ENCODE results near the gene CRTAC1. TPM values are rescaled to one million over a fixed set of nuclear protein-coding genes. Genes with fewer than 3 reads are reported as not detected.
"Not testable (repeated sequence)": the region's sequence is repeated elsewhere in the genome, so short reads cannot be mapped to it uniquely, and the experiment has no call there.

CRTAC1 gene
- total and polyA plus RNA-seq, 2 donors (not counting 3 experiments of a cell fraction or from before 2014, with no cell fraction given) = 1.4 to 3.0 TPM

DNA sequence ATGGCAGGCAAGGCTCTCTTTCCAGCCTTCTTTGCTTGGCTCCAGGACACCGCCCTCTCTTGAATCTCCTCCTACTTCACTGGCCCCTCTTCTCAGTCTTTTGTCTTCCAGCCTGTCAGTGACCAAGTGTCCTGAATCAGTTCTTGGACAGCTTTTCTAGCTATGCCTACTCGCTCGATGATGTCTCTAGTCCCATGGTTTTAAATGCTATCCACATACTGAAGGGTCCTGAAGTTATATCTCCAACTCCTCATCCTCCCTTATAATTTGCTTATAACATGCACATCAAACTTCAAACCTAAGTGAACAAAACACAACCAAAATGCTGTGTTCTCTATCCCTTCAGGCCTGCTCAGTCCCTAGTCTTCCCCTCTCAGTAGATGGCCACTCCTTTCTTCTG, 185.7 kb downstream of the CRTAC1 start:
- ChIA-PET POLR2A (no interaction called here), CTCF (no interaction called here)
- Histone ChIP-seq H3K27ac (ENCODE audit: insufficient read depth, low read depth, low read length) (no peak overlapping the region), H3K27me3 (ENCODE audit: control insufficient read depth in 2 of 2, insufficient read depth in 2 of 2, low read length in 2 of 2) (peaks cover 6% of the 10 kb centered on the region in 2 experiments), H3K36me3 (ENCODE audit: control insufficient read depth in 2 of 2, extremely low read depth in 1 of 2, insufficient read depth in 2 of 2, low read length in 2 of 2) (no peaks in the 10 kb centered on the region), H3K4me1 (ENCODE audit: control insufficient read depth, extremely low read depth, insufficient read depth, low read length) (peaks cover 14% of the 10 kb centered on the region), H3K9me1 (replicated peaks; ENCODE audit: control insufficient read depth, extremely low read depth, insufficient read depth, low read length) (no peaks in the 10 kb centered on the region), H3K9ac (replicated peaks; ENCODE audit: extremely low read depth, insufficient read depth, low read length) (no peak overlapping the region), H3K79me2 (ENCODE audit: control insufficient read depth, insufficient read depth, low read length) (no peaks in the 10 kb centered on the region), H3K9me3 (replicated peaks; ENCODE audit: control insufficient read depth, insufficient read depth, low read length) (no peaks in the 10 kb centered on the region), H2AFZ (ENCODE audit: low read depth, low read length) (no peak overlapping the region), H4K20me1 (replicated peaks; ENCODE audit: control insufficient read depth, extremely low read depth, insufficient read depth, low read length) (no peaks in the 10 kb centered on the region), H3K4me3 (replicated peaks in 1 of 3; ENCODE audit: insufficient read depth in 1 of 3, low read depth in 1 of 3, low read length in 3 of 3) (no peak overlapping the region), H3K4me2 (ENCODE audit: insufficient read depth, low read length) (no peak overlapping the region)
- FAIRE-seq = no peak
- intact Hi-C loops (cut with micrococcal nuclease) (no loop called here), dilution Hi-C loops (cut with MboI; ENCODE audit: extremely low pct_ligation_motif_present, low sequenced_read_pairs) (no loop called here)
- TF ChIP-seq POLR2A (IDR thresholded peaks at IDR 0.05; ENCODE audit: low read depth, low read length) = no peak
- TF ChIP-seq MYC (IDR thresholded peaks at IDR 0.05; ENCODE audit: low read depth, low read length) = no peak
- TF ChIP-seq, protein P1, sequence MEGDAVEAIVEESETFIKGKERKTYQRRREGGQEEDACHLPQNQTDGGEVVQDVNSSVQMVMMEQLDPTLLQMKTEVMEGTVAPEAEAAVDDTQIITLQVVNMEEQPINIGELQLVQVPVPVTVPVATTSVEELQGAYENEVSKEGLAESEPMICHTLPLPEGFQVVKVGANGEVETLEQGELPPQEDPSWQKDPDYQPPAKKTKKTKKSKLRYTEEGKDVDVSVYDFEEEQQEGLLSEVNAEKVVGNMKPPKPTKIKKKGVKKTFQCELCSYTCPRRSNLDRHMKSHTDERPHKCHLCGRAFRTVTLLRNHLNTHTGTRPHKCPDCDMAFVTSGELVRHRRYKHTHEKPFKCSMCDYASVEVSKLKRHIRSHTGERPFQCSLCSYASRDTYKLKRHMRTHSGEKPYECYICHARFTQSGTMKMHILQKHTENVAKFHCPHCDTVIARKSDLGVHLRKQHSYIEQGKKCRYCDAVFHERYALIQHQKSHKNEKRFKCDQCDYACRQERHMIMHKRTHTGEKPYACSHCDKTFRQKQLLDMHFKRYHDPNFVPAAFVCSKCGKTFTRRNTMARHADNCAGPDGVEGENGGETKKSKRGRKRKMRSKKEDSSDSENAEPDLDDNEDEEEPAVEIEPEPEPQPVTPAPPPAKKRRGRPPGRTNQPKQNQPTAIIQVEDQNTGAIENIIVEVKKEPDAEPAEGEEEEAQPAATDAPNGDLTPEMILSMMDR (IDR thresholded peaks at IDR 0.05; ENCODE audit: extremely low read depth in 1 of 2, insufficient read depth in 1 of 2, low read depth in 1 of 2, low read length in 2 of 2) = no peak
- TF ChIP-seq, protein P2, sequence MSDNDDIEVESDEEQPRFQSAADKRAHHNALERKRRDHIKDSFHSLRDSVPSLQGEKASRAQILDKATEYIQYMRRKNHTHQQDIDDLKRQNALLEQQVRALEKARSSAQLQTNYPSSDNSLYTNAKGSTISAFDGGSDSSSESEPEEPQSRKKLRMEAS (IDR thresholded peaks at IDR 0.05; ENCODE audit: insufficient read depth, insufficient read length) = no peak
- TF ChIP-seq JUN (IDR thresholded peaks at IDR 0.05; ENCODE audit: borderline replicate concordance, insufficient read depth, insufficient read length, low read depth) = no peak
- TF ChIP-seq EZH2 (IDR thresholded peaks at IDR 0.05; ENCODE audit: borderline replicate concordance, low read depth, low read length, severe bottlenecking) = no peak
- TF ChIP-seq POLR2AphosphoS5 (IDR thresholded peaks at IDR 0.05; ENCODE audit: insufficient read depth, low read depth, low read length) = no peak
- TF ChIP-seq FOS (IDR thresholded peaks at IDR 0.05; ENCODE audit: borderline replicate concordance, insufficient read depth, low read length) = no peak
- TF ChIP-seq GATA2 (IDR thresholded peaks at IDR 0.05; ENCODE audit: insufficient read depth, insufficient read length, low read depth, low read length) = no peak
- DNase-seq (ENCODE audit: low read depth, low spot score) = no peak
- BruUV-seq (replicated peaks) = no TSS peak

DNA sequence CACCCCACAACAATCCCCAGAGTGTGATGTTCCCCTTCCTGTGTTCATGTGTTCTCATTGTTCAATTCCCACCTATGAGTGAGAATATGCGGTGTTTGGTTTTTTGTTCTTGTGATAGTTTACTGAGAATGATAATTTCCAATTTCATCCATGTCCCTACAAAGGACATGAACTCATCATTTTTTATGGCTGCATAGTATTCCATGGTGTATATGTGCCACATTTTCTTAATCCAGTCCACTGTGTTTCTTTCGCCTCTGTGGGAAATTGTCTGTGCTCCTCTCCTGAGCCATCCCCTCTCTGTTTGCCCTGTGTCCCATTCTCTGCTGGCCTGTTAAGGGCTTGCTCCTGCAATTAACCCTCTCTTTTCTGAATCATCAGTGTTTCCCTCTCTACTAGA, 186.4 kb downstream of the CRTAC1 start:
- H3K9me3 ChIP-seq (replicated peaks; ENCODE audit: control insufficient read depth, insufficient read depth, low read length); H3K4me3 ChIP-seq (replicated peaks in 1 of 3; ENCODE audit: insufficient read depth in 1 of 3, low read depth in 1 of 3, low read length in 3 of 3); H3K79me2 ChIP-seq (ENCODE audit: control insufficient read depth, insufficient read depth, low read length); H2AFZ ChIP-seq (ENCODE audit: low read depth, low read length); H3K9ac ChIP-seq (replicated peaks; ENCODE audit: extremely low read depth, insufficient read depth, low read length); H3K27ac ChIP-seq (ENCODE audit: insufficient read depth, low read depth, low read length); BruUV-seq (replicated peaks); POLR2A ChIA-PET; H3K9me1 ChIP-seq (replicated peaks; ENCODE audit: control insufficient read depth, extremely low read depth, insufficient read depth, low read length); H4K20me1 ChIP-seq (replicated peaks; ENCODE audit: control insufficient read depth, extremely low read depth, insufficient read depth, low read length); H3K36me3 ChIP-seq (ENCODE audit: control insufficient read depth in 2 of 2, extremely low read depth in 1 of 2, insufficient read depth in 2 of 2, low read length in 2 of 2); H3K27me3 ChIP-seq (ENCODE audit: control insufficient read depth in 2 of 2, insufficient read depth in 2 of 2, low read length in 2 of 2); FAIRE-seq; intact Hi-C loops (cut with micrococcal nuclease); DNase-seq (ENCODE audit: low read depth, low spot score); dilution Hi-C loops (cut with MboI; ENCODE audit: extremely low pct_ligation_motif_present, low sequenced_read_pairs); H3K4me2 ChIP-seq (ENCODE audit: insufficient read depth, low read length): not testable (repeated sequence)
- peaks cover 12% of the 10 kb centered on the region for H3K4me1 ChIP-seq (ENCODE audit: control insufficient read depth, extremely low read depth, insufficient read depth, low read length)
- CTCF ChIA-PET = interaction anchor here (1.5 kb wide), 1 partner anchor 52 kb away, joined by 4 read pairs; no protein-coding TSS in a partner anchor
